WTC11 (cell line): ENCODE results near the gene DHDDS.
"Not testable (repeated sequence)": the region's sequence is repeated elsewhere in the genome, so short reads cannot be mapped to it uniquely, and the experiment has no call there.

Experiments used
- MXD4 ChIP-seq: fragments of 250-450 bp; sonication (Bioruptor Pico); IDR thresholded peaks from 2 replicates; pipeline ENCODE4 v1.8.0; 2021; ENCODE audit warnings: mild to moderate bottlenecking, moderate library complexity, borderline replicate concordance
- NFE2L1 ChIP-seq: sonication (generic); formaldehyde crosslinking; IDR thresholded peaks from 2 replicates; pipeline ENCODE4 v1.8.1; 2023; ENCODE audit warnings: missing genetic modification reagents
- TF ChIP-seq, protein P1 (sequence below): fragments of 200-600 bp; IDR thresholded peaks from 2 replicates; pipeline ENCODE4 v1.8.0; 2022; ENCODE audit warnings: antibody characterized with exemption
- TF ChIP-seq, protein P2 (sequence below): sonication (generic); formaldehyde crosslinking; IDR thresholded peaks from 2 replicates; pipeline ENCODE4 v1.8.1; 2023; ENCODE audit warnings: mild to moderate bottlenecking, missing genetic modification reagents, moderate library complexity
- TF ChIP-seq, protein P3 (sequence below): sonication (generic); formaldehyde crosslinking; IDR thresholded peaks from 2 replicates; pipeline ENCODE4 v1.8.0; 2022; ENCODE audit warnings: mild to moderate bottlenecking, missing genetic modification reagents
- TF ChIP-seq, protein P4 (sequence below): sonication (generic); formaldehyde crosslinking; IDR thresholded peaks from 2 replicates; pipeline ENCODE4 v1.8.1; 2022; ENCODE audit warnings: mild to moderate bottlenecking, moderate library complexity, missing genetic modification reagents
- TF ChIP-seq, protein P5 (sequence below): sonication (generic); formaldehyde crosslinking; IDR thresholded peaks from 2 replicates; pipeline ENCODE4 v1.8.1; 2022; ENCODE audit warnings: mild to moderate bottlenecking, missing genetic modification reagents, moderate library complexity, borderline replicate concordance
- TF ChIP-seq, protein P6 (sequence below): fragments of 250-450 bp; sonication (Bioruptor Pico); IDR thresholded peaks from 2 replicates; pipeline ENCODE4 v2.1.2; 2022; ENCODE audit warnings: mild to moderate bottlenecking, moderate library complexity
- TF ChIP-seq, protein P7 (sequence below): sonication (generic); formaldehyde crosslinking; IDR thresholded peaks from 2 replicates; pipeline ENCODE4 v1.8.0; 2022; ENCODE audit warnings: missing genetic modification reagents

DNA sequence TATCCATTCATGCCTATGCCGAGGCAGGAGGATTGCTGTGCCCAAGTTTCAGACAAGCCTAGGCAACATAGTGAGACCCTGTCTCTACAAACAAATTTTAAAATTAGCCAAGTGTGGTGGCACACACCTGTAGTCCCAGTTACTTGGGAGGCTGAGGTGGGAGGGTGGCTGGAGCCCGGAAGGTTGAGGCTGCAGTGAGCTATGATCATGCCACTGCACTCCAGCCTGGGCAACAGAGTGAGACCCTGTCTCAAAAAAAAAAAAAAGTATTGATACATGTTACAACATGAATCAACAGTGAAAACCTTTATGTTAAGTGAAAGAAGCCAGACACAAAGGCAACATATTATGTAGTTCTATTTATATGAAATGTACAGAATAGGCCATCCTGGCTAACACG, 47.1 kb upstream of the DHDDS start:
- TF ChIP-seq, protein P1, sequence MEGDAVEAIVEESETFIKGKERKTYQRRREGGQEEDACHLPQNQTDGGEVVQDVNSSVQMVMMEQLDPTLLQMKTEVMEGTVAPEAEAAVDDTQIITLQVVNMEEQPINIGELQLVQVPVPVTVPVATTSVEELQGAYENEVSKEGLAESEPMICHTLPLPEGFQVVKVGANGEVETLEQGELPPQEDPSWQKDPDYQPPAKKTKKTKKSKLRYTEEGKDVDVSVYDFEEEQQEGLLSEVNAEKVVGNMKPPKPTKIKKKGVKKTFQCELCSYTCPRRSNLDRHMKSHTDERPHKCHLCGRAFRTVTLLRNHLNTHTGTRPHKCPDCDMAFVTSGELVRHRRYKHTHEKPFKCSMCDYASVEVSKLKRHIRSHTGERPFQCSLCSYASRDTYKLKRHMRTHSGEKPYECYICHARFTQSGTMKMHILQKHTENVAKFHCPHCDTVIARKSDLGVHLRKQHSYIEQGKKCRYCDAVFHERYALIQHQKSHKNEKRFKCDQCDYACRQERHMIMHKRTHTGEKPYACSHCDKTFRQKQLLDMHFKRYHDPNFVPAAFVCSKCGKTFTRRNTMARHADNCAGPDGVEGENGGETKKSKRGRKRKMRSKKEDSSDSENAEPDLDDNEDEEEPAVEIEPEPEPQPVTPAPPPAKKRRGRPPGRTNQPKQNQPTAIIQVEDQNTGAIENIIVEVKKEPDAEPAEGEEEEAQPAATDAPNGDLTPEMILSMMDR = not testable (repeated sequence)
- TF ChIP-seq, protein P2, sequence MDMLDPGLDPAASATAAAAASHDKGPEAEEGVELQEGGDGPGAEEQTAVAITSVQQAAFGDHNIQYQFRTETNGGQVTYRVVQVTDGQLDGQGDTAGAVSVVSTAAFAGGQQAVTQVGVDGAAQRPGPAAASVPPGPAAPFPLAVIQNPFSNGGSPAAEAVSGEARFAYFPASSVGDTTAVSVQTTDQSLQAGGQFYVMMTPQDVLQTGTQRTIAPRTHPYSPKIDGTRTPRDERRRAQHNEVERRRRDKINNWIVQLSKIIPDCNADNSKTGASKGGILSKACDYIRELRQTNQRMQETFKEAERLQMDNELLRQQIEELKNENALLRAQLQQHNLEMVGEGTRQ = not testable (repeated sequence)
- TF ChIP-seq, protein P3, sequence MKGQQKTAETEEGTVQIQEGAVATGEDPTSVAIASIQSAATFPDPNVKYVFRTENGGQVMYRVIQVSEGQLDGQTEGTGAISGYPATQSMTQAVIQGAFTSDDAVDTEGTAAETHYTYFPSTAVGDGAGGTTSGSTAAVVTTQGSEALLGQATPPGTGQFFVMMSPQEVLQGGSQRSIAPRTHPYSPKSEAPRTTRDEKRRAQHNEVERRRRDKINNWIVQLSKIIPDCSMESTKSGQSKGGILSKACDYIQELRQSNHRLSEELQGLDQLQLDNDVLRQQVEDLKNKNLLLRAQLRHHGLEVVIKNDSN (CRISPR knock-in tag) = not testable (repeated sequence)
- TF ChIP-seq, protein P4, sequence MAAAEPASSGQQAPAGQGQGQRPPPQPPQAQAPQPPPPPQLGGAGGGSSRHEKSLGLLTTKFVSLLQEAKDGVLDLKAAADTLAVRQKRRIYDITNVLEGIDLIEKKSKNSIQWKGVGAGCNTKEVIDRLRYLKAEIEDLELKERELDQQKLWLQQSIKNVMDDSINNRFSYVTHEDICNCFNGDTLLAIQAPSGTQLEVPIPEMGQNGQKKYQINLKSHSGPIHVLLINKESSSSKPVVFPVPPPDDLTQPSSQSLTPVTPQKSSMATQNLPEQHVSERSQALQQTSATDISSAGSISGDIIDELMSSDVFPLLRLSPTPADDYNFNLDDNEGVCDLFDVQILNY (CRISPR knock-in tag) = not testable (repeated sequence)
- TF ChIP-seq, protein P5, sequence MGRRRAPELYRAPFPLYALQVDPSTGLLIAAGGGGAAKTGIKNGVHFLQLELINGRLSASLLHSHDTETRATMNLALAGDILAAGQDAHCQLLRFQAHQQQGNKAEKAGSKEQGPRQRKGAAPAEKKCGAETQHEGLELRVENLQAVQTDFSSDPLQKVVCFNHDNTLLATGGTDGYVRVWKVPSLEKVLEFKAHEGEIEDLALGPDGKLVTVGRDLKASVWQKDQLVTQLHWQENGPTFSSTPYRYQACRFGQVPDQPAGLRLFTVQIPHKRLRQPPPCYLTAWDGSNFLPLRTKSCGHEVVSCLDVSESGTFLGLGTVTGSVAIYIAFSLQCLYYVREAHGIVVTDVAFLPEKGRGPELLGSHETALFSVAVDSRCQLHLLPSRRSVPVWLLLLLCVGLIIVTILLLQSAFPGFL (CRISPR knock-in tag) = not testable (repeated sequence)
- not testable (repeated sequence) for TF ChIP-seq MXD4, NFE2L1 (CRISPR knock-in tag)
- TF ChIP-seq, protein P6, sequence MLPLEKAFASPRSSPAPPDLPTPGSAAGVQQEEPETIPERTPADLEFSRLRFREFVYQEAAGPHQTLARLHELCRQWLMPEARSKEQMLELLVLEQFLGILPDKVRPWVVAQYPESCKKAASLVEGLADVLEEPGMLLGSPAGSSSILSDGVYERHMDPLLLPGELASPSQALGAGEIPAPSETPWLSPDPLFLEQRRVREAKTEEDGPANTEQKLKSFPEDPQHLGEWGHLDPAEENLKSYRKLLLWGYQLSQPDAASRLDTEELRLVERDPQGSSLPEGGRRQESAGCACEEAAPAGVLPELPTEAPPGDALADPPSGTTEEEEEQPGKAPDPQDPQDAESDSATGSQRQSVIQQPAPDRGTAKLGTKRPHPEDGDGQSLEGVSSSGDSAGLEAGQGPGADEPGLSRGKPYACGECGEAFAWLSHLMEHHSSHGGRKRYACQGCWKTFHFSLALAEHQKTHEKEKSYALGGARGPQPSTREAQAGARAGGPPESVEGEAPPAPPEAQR (CRISPR knock-in tag) = not testable (repeated sequence)
- TF ChIP-seq, protein P7, sequence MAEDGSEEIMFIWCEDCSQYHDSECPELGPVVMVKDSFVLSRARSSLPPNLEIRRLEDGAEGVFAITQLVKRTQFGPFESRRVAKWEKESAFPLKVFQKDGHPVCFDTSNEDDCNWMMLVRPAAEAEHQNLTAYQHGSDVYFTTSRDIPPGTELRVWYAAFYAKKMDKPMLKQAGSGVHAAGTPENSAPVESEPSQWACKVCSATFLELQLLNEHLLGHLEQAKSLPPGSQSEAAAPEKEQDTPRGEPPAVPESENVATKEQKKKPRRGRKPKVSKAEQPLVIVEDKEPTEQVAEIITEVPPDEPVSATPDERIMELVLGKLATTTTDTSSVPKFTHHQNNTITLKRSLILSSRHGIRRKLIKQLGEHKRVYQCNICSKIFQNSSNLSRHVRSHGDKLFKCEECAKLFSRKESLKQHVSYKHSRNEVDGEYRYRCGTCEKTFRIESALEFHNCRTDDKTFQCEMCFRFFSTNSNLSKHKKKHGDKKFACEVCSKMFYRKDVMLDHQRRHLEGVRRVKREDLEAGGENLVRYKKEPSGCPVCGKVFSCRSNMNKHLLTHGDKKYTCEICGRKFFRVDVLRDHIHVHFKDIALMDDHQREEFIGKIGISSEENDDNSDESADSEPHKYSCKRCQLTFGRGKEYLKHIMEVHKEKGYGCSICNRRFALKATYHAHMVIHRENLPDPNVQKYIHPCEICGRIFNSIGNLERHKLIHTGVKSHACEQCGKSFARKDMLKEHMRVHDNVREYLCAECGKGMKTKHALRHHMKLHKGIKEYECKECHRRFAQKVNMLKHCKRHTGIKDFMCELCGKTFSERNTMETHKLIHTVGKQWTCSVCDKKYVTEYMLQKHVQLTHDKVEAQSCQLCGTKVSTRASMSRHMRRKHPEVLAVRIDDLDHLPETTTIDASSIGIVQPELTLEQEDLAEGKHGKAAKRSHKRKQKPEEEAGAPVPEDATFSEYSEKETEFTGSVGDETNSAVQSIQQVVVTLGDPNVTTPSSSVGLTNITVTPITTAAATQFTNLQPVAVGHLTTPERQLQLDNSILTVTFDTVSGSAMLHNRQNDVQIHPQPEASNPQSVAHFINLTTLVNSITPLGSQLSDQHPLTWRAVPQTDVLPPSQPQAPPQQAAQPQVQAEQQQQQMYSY (CRISPR knock-in tag) = not testable (repeated sequence)
